Fibroblast of skin of left biceps (primary cell): ENCODE results near the gene ELK1.
"Not testable (repeated sequence)": the region's sequence is repeated elsewhere in the genome, so short reads cannot be mapped to it uniquely, and the experiment has no call there.

Source experiments
- DNase-seq, 2 experiments: peaks; one replicate each; pipeline ENCODE4 v3.0.0-alpha.2; 2013; ENCODE audit warnings: low read depth in 2 of 2

Gene ELK1

GRCh38 chrX:47611926-47612325 lies 38.4 kb downstream of the ELK1 start:
- no peak for DNase-seq

- DNase-seq, result no peak
Observed at GRCh38 chrX:47611489-47611888, 38.9 kb downstream of the ELK1 start.

- DNase-seq, result no peak
Observed at GRCh38 chrX:47610511-47610910, 39.9 kb downstream of the ELK1 start.

GRCh38 chrX:47608130-47608810 lies 42.1 kb downstream of the ELK1 start:
- DNase-seq, result no peak

GRCh38 chrX:47607091-47607490 lies 43.3 kb downstream of the ELK1 start:
- DNase-seq, result no peak

GRCh38 chrX:47605024-47605423 lies 45.3 kb downstream of the ELK1 start:
- no peak for DNase-seq

- not testable (repeated sequence) for DNase-seq
Observed at GRCh38 chrX:47603125-47603524, 47.2 kb downstream of the ELK1 start.

- DNase-seq, result no peak
Observed at GRCh38 chrX:47597222-47597621, 53.1 kb downstream of the ELK1 start.

- DNase-seq, result no peak
Observed at GRCh38 chrX:47596256-47596655, 54.1 kb downstream of the ELK1 start.

- DNase-seq, result no peak
Observed at GRCh38 chrX:47595716-47596251, 54.6 kb downstream of the ELK1 start.

- DNase-seq, result no peak
Observed at GRCh38 chrX:47593522-47593921, 56.8 kb downstream of the ELK1 start.

GRCh38 chrX:47590984-47591383 lies 59.4 kb downstream of the ELK1 start:
- DNase-seq, result no peak

GRCh38 chrX:47587906-47588735 lies 62.2 kb downstream of the ELK1 start:
- no peak for DNase-seq

GRCh38 chrX:47587091-47587891 lies 63.1 kb downstream of the ELK1 start:
- no peak for DNase-seq

GRCh38 chrX:47586043-47586787 lies 64.1 kb downstream of the ELK1 start:
- DNase-seq, result no peak
